GM21576 (cell line): Measurements from ENCODE around the gene FRAS1.
"Not testable (repeated sequence)": the region's sequence is repeated elsewhere in the genome, so short reads cannot be mapped to it uniquely, and the experiment has no call there.

Experiments used
- ATAC-seq: cut with Tn5 transposase; IDR thresholded peaks from one replicate; pipeline ENCODE4 v1.9.1; 2021; ENCODE audit warnings: mild to moderate bottlenecking, moderate library complexity; ENCODE audit not compliant: unreplicated experiment

FRAS1 gene

GRCh38 chr4:78162821-78163220 is 105.7 kb downstream of the FRAS1 start:
- ATAC-seq = no peak

- ATAC-seq = no peak
Observed at GRCh38 chr4:78165758-78166157, 108.6 kb downstream of the FRAS1 start.

- ATAC-seq = no peak
Observed at GRCh38 chr4:78166622-78167021, 109.5 kb downstream of the FRAS1 start.

- ATAC-seq = no peak
Observed at GRCh38 chr4:78167510-78167909, 110.4 kb downstream of the FRAS1 start.

- ATAC-seq = no peak
Observed at GRCh38 chr4:78168029-78168428, 110.9 kb downstream of the FRAS1 start.

GRCh38 chr4:78169728-78170127 is 112.6 kb downstream of the FRAS1 start:
- no peak for ATAC-seq

- ATAC-seq = no peak
Observed at GRCh38 chr4:78171482-78171881, 114.4 kb downstream of the FRAS1 start.

- no peak for ATAC-seq
Observed at GRCh38 chr4:78174891-78175290, 117.8 kb downstream of the FRAS1 start.

- no peak for ATAC-seq
Observed at GRCh38 chr4:78179196-78179595, 122.1 kb downstream of the FRAS1 start.

GRCh38 chr4:78181681-78182234 is 124.6 kb downstream of the FRAS1 start:
- ATAC-seq = not testable (repeated sequence)

GRCh38 chr4:78184584-78184983 is 127.5 kb downstream of the FRAS1 start:
- no peak for ATAC-seq

GRCh38 chr4:78185117-78185516 is 128.0 kb downstream of the FRAS1 start:
- no peak for ATAC-seq

GRCh38 chr4:78186597-78187543 is 129.7 kb downstream of the FRAS1 start:
- no peak for ATAC-seq

GRCh38 chr4:78190068-78190467 is 132.9 kb downstream of the FRAS1 start:
- no peak for ATAC-seq

GRCh38 chr4:78190595-78190994 is 133.5 kb downstream of the FRAS1 start:
- ATAC-seq = no peak

- no peak for ATAC-seq
Observed at GRCh38 chr4:78197947-78198346, 140.8 kb downstream of the FRAS1 start.

- ATAC-seq = no peak
Observed at GRCh38 chr4:78199984-78200383, 142.9 kb downstream of the FRAS1 start.

- no peak for ATAC-seq
Observed at GRCh38 chr4:78200949-78201348, 143.8 kb downstream of the FRAS1 start.

GRCh38 chr4:78204176-78204575 is 147.1 kb downstream of the FRAS1 start:
- ATAC-seq = no peak

- ATAC-seq = no peak
Observed at GRCh38 chr4:78205591-78205990, 148.5 kb downstream of the FRAS1 start.

- no peak for ATAC-seq
Observed at GRCh38 chr4:78207541-78207940, 150.4 kb downstream of the FRAS1 start.

- no peak for ATAC-seq
Observed at GRCh38 chr4:78207951-78208350, 150.8 kb downstream of the FRAS1 start.
